HepG2 (cell line): ENCODE measurements around the gene TDRD10. TPM values are rescaled to one million over a fixed set of nuclear protein-coding genes. Genes with fewer than 3 reads are reported as not detected.

ENCODE experiments used
- ATAC-seq: fragments of 200-7000 bp; cut with Tn5 transposase; 3 replicates; pipeline ENCODE4 v1.9.1; 2020; ENCODE audit warnings: mild to moderate bottlenecking, moderate library complexity
- BruUV-seq: library from RNA; stranded (reverse); fragments of 400-500 nt; replicated peaks from 2 replicates; lab custom pipeline; 2021; lab: Mats Ljungman, UMichigan
- CTCF ChIA-PET: fragments of 300-600 bp; formaldehyde crosslinking; extraction: SDS; loops from one replicate; lab custom pipeline; 2021; ENCODE audit warnings: low total read pairs, inconsistent platforms, low intra/inter-chr PET ratio; lab: Yijun Ruan, JAX
- POLR2A ChIA-PET: fragments of 350-600 bp; sonication (Branson Sonifier 250); formaldehyde crosslinking; loops from one replicate; lab custom pipeline; 2020; ENCODE audit warnings: antibody characterized with exemption, inconsistent platforms; lab: Yijun Ruan, JAX
- DNase-seq: peaks from one replicate; pipeline ENCODE4 v3.0.0-alpha.2; 2015; ENCODE audit warnings: low spot score
- FAIRE-seq: peaks from 3 replicates; lab custom pipeline; 2011; peaks lifted over from hg19 to GRCh38; lab: Jason Lieb, UNC
- H2AFZ ChIP-seq: one replicate; pipeline ENCODE4 v1.6.1; 2011; ENCODE audit warnings: low read length, inconsistent platforms
- H3K27ac ChIP-seq: fragments of 300-600 bp; 3 replicates; pipeline ENCODE4 v1.8.0; 2011; ENCODE audit warnings: mixed run types, mild to moderate bottlenecking, mixed read lengths, low read length, inconsistent platforms; ENCODE audit not compliant: insufficient read depth; ENCODE audit errors: extremely low read length
- H3K27me3 ChIP-seq, 2 experiments: fragments of 200-600 bp in 1 of 2; 2 replicates in 1 of 2; 3 replicates in 1 of 2; pipeline versions ENCODE4 v1.6.0 to v1.8.0; 2011; ENCODE audit warnings: low read length in 2 of 2, mild to moderate bottlenecking in 2 of 2, moderate library complexity in 2 of 2, inconsistent platforms in 1 of 2; ENCODE audit not compliant: insufficient read depth in 2 of 2, control insufficient read depth in 1 of 2
- H3K36me3 ChIP-seq, 2 experiments: fragments of 200-600 bp in 1 of 2; replicated peaks in 1 of 2; 2 replicates in 1 of 2; 3 replicates in 1 of 2; pipeline versions ENCODE4 v1.5.1 to v1.8.0; 2011; ENCODE audit warnings: low read length in 2 of 2, inconsistent platforms in 1 of 2; ENCODE audit not compliant: insufficient read depth in 2 of 2, control insufficient read depth in 1 of 2
- H3K4me1 ChIP-seq: 2 replicates; pipeline ENCODE4 v1.5.1; 2012; ENCODE audit warnings: low read length, inconsistent platforms; ENCODE audit not compliant: insufficient read depth
- H3K4me2 ChIP-seq: 2 replicates; pipeline ENCODE4 v1.6.0; 2011; ENCODE audit warnings: low read depth, low read length, inconsistent platforms
- H3K4me3 ChIP-seq, 3 experiments: fragments of 200-600 bp in 1 of 3; sonication (generic), shearing (Covaris generic) in 1 of 3; replicated peaks in 1 of 3; 2 replicates each; pipeline ENCODE4 v1.5.1; 2011 to 2016; ENCODE audit warnings: low read length in 3 of 3, inconsistent platforms in 2 of 3, low read depth in 2 of 3, mild to moderate bottlenecking in 2 of 3, control low read depth in 1 of 3, mixed read lengths in 1 of 3; ENCODE audit not compliant: insufficient read depth in 1 of 3
- H3K79me2 ChIP-seq: one replicate; pipeline ENCODE4 v1.6.1; 2011; ENCODE audit warnings: low read length, inconsistent platforms; ENCODE audit not compliant: insufficient read depth
- H3K9ac ChIP-seq: 2 replicates; pipeline ENCODE4 v1.6.0; 2011; ENCODE audit warnings: mild to moderate bottlenecking, low read depth, low read length, inconsistent platforms; ENCODE audit not compliant: insufficient read depth
- H3K9me3 ChIP-seq: 2 replicates; pipeline ENCODE4 v1.5.1; 2012; ENCODE audit warnings: mild to moderate bottlenecking, low read length
- H4K20me1 ChIP-seq: 2 replicates; pipeline ENCODE4 v1.6.0; 2011; ENCODE audit warnings: inconsistent platforms, mild to moderate bottlenecking, low read length, moderate library complexity; ENCODE audit not compliant: insufficient read depth
- BHLHE40 ChIP-seq: IDR thresholded peaks from 2 replicates; pipeline ENCODE4 v1.6.1; 2011; ENCODE audit warnings: low read length, improper control_type of control experiment
- DMAP1 ChIP-seq: IDR thresholded peaks from 2 replicates; pipeline ENCODE4 v1.6.1; 2016
- HES4 ChIP-seq: sonication (generic); formaldehyde crosslinking; IDR thresholded peaks from 2 replicates; pipeline ENCODE4 v1.9.0; 2021; ENCODE audit warnings: mild to moderate bottlenecking, missing genetic modification reagents, borderline replicate concordance
- MTF1 ChIP-seq: sonication (generic); formaldehyde crosslinking; IDR thresholded peaks from 2 replicates; pipeline ENCODE4 v1.5.0; 2020; ENCODE audit warnings: missing genetic modification reagents
- MXD1 ChIP-seq: sonication (generic); formaldehyde crosslinking; IDR thresholded peaks from 2 replicates; pipeline ENCODE4 v1.4.0; 2020; ENCODE audit warnings: mild to moderate bottlenecking, missing genetic modification reagents
- NFE2L2 ChIP-seq: fragments of 150-350 bp; IDR thresholded peaks from 2 replicates; pipeline ENCODE4 v1.6.1; 2014; ENCODE audit warnings: low read length
- NFIB ChIP-seq: sonication (generic); formaldehyde crosslinking; IDR thresholded peaks from 2 replicates; pipeline ENCODE4 v1.9.0; 2021; ENCODE audit warnings: missing genetic modification reagents, mild to moderate bottlenecking, borderline replicate concordance
- NR2F1 ChIP-seq, 2 experiments: fragments of 450-650 bp in 1 of 2; formaldehyde crosslinking in 1 of 2; IDR thresholded peaks; 2 replicates each; pipeline versions ENCODE4 v1.5.0 to v1.6.1; 2016 to 2020; ENCODE audit warnings: mild to moderate bottlenecking in 1 of 2, missing compliant biosample characterization in 1 of 2, missing genetic modification reagents in 1 of 2, moderate library complexity in 1 of 2
- PRMT3 ChIP-seq: sonication (generic); formaldehyde crosslinking; IDR thresholded peaks from 2 replicates; pipeline ENCODE4 v1.8.1; 2022; ENCODE audit warnings: low read depth, mild to moderate bottlenecking, moderate library complexity, missing genetic modification reagents, borderline replicate concordance
- RAD51 ChIP-seq: fragments of 450-650 bp; IDR thresholded peaks from 2 replicates; pipeline ENCODE4 v1.6.1; 2016; ENCODE audit warnings: borderline replicate concordance
- SMAD1 ChIP-seq: sonication (generic); formaldehyde crosslinking; IDR thresholded peaks from 2 replicates; pipeline ENCODE4 v1.4.0; 2020; ENCODE audit warnings: missing genetic modification reagents, low read depth, mild to moderate bottlenecking, borderline replicate concordance
- ZNF616 ChIP-seq: sonication (generic); formaldehyde crosslinking; IDR thresholded peaks from 2 replicates; pipeline ENCODE4 v1.5.0; 2020; ENCODE audit warnings: low read depth, mild to moderate bottlenecking, missing genetic modification reagents
- ZNF770 ChIP-seq: sonication (generic); formaldehyde crosslinking; IDR thresholded peaks from 2 replicates; pipeline ENCODE4 v1.5.0; 2020; ENCODE audit warnings: mild to moderate bottlenecking, missing genetic modification reagents
- WGBS: methylation state at CpG from one replicate; pipeline ENCODE4 v1.1.6; 2017; ENCODE audit warnings: low lambda C conversion rate; 5-methylcytosine and 5-hydroxymethylcytosine counted together
- in situ Hi-C: cut with HindIII; loops from 2 replicates; pipeline ENCODE4 v1.10.0; 2017; ENCODE audit warnings: low pct_unique_long_range_greater_than_20kb; ENCODE audit not compliant: extremely low pct_ligation_motif_present
- intact Hi-C: fragments of 100-400 bp; cut with micrococcal nuclease; formaldehyde crosslinking; loops from one replicate; pipeline ENCODE4 v1.10.0; 2022; ENCODE audit not compliant: unreplicated experiment
- polyA plus RNA-seq, 8 experiments: library from polyadenylated mRNA; depleted of rRNA in 3 of 8; stranded (reverse) in 7 of 8; unstranded in 1 of 8; fragments of >200 nt; fragmentation: Illumina TruSeq in 4 of 8; extraction: Trizol in 4 of 8; gene quantifications; 2 replicates each; pipeline versions ENCODE4 v1.2.1 to v1.2.3, GENCODE V29; 2011 to 2016; ENCODE audit warnings: low read depth in 4 of 8, missing spikeins in 1 of 8, mixed read lengths in 1 of 8; ENCODE audit not compliant: insufficient read depth in 1 of 8
- total RNA-seq, 5 experiments: library from RNA; depleted of rRNA; stranded (reverse); fragments of >200 nt; fragmentation: Illumina TruSeq; extraction: Trizol; gene quantifications; 2 replicates each; pipeline ENCODE4 v1.2.3, GENCODE V29; 2016; ENCODE audit warnings: low read depth in 1 of 5

TDRD10 gene
- total and polyA plus RNA-seq, 2 of the 13 experiments (the other 11 are each of a cell fraction or from before 2014, with no cell fraction given) = not detected

GRCh38 chr1:154574716-154575115, 72.7 kb downstream of the TDRD10 start:
- Histone ChIP-seq H3K27ac (no peak overlapping the region), H2AFZ (no peak overlapping the region), H3K4me2 (no peak overlapping the region), H3K9me3 (no peaks in the 10 kb centered on the region), H3K4me1 (no peaks in the 10 kb centered on the region), H3K79me2 (no peaks in the 10 kb centered on the region), H4K20me1 (no peaks in the 10 kb centered on the region)
- intact Hi-C loops = no loop called here
- 22% methylated on average over 4 of the region's 7 CpGs for WGBS
- FAIRE-seq (no peak), ATAC-seq (no peak; the same call in 2 of the 3 replicates)
- POLR2A ChIA-PET = no interaction called here
- no peak for TF ChIP-seq ZNF616 (CRISPR knock-in tag)
- TF ChIP-seq NR2F1 (CRISPR knock-in tag; IDR thresholded peaks at IDR 0.05) = no peak
- 0 out of 2 replicates have a peak, but pooled peaks have one; percentile 6 for TF ChIP-seq BHLHE40
- TF ChIP-seq, all 625 proteins: peak for 1
- no TSS peak for BruUV-seq
- Histone ChIP-seq H3K4me3 (no peak overlapping the region), H3K36me3 (peaks cover 0 to 8% of the 10 kb centered on the region in 2 experiments; a peak in 1 of 5 replicates), H3K9ac (no peak overlapping the region), H3K27me3 (peaks cover 0 to 3% of the 10 kb centered on the region in 2 experiments; a peak in 1 of 5 replicates)
- no peak for DNase-seq
- in situ Hi-C loops = no loop called here
- CTCF ChIA-PET = no interaction called here

GRCh38 chr1:154575147-154575927, 73.3 kb downstream of the TDRD10 start:
- DNase-seq = no peak
- Histone ChIP-seq H4K20me1 (no peaks in the 10 kb centered on the region), H3K4me1 (no peaks in the 10 kb centered on the region), H3K9me3 (no peaks in the 10 kb centered on the region), H3K9ac (no peak overlapping the region), H3K79me2 (no peaks in the 10 kb centered on the region), H3K27ac (no peak overlapping the region), H2AFZ (no peak overlapping the region), H3K36me3 (peaks cover 3 to 12% of the 10 kb centered on the region in 2 experiments; a peak in 1 of 5 replicates), H3K27me3 (peaks cover 0 to 3% of the 10 kb centered on the region in 2 experiments; a peak in 1 of 5 replicates), H3K4me2 (no peak overlapping the region), H3K4me3 (no peak overlapping the region)
- intact Hi-C loops (no loop called here), in situ Hi-C loops (no loop called here)
- no TSS peak for BruUV-seq
- ATAC-seq = no peak
- no peak for FAIRE-seq
- CTCF ChIA-PET = no interaction called here
- POLR2A ChIA-PET = no interaction called here
- WGBS = 82% methylated on average over 10 of the region's 10 CpGs
- TF ChIP-seq RAD51 = no peak
- no peak for TF ChIP-seq MTF1 (CRISPR knock-in tag)
- TF ChIP-seq ZNF770 (CRISPR knock-in tag) = no peak
- no peak for TF ChIP-seq HES4 (CRISPR knock-in tag)
- no peak for TF ChIP-seq PRMT3 (CRISPR knock-in tag)
- no peak for TF ChIP-seq NFE2L2
- TF ChIP-seq NFIB (CRISPR knock-in tag) = no peak
- TF ChIP-seq MXD1 (CRISPR knock-in tag) = no peak
- TF ChIP-seq DMAP1 (CRISPR knock-in tag) = no peak
- TF ChIP-seq SMAD1 = no peak
